ENCODE measurements around the gene GINS1. TPM values are rescaled to one million over a fixed set of nuclear protein-coding genes. Genes with fewer than 3 reads are reported as not detected.
A peak's percentile ranks its signal among the peaks of the same experiment; 100 is the strongest.

GINS1 gene
- total and polyA plus RNA-seq, 2 of the 13 experiments (the other 11 are each of a cell fraction or from before 2014, with no cell fraction given), result 14.6 to 59.9 TPM

- CTCF ChIA-PET (ENCODE audit: low intra/inter-chr PET ratio, low total read pairs), result no interaction called here
- H3K79me2 ChIP-seq (ENCODE audit: insufficient read depth, low read length), result peaks cover 18% of the 10 kb centered on the region
- no peak overlapping the region for H3K27ac ChIP-seq (ENCODE audit: extremely low read length, insufficient read depth, low read length)
- no TSS peak for BruUV-seq (replicated peaks)
- no peak overlapping the region for H3K9ac ChIP-seq (ENCODE audit: insufficient read depth, low read depth, low read length)
- in situ Hi-C loops (cut with HindIII; ENCODE audit: extremely low pct_ligation_motif_present, low pct_unique_long_range_greater_than_20kb) (no loop called here), intact Hi-C loops (cut with micrococcal nuclease; ENCODE audit: unreplicated experiment) (no loop called here)
- no peak overlapping the region for H3K4me2 ChIP-seq (ENCODE audit: low read depth, low read length)
- H3K4me3 ChIP-seq (replicated peaks in 1 of 3; ENCODE audit: insufficient read depth in 1 of 3, low read depth in 2 of 3, low read length in 3 of 3), result no peak overlapping the region
- POLR2A ChIA-PET, result interaction anchor here (1.1 to 1.7 kb wide), 3 partner anchors 17 to 30 kb away, joined by 3 to 7 read pairs (median 4); partner anchors contain the start of gene ABHD12
- H3K4me1 ChIP-seq (ENCODE audit: insufficient read depth, low read length), result peaks cover 30% of the 10 kb centered on the region; the same call in 1 of the 2 replicates
- no peak overlapping the region for H2AFZ ChIP-seq (ENCODE audit: low read length)
- no peaks in the 10 kb centered on the region for H4K20me1 ChIP-seq (ENCODE audit: insufficient read depth, low read length)
- TF ChIP-seq TEAD3 (CRISPR knock-in tag; optimal IDR thresholded peaks at IDR 0.05; ENCODE audit: borderline replicate concordance) (peak; percentile 44), FOSL2 (CRISPR knock-in tag; IDR thresholded peaks at IDR 0.05) (peak; percentile 55)
- TF ChIP-seq, protein P1, sequence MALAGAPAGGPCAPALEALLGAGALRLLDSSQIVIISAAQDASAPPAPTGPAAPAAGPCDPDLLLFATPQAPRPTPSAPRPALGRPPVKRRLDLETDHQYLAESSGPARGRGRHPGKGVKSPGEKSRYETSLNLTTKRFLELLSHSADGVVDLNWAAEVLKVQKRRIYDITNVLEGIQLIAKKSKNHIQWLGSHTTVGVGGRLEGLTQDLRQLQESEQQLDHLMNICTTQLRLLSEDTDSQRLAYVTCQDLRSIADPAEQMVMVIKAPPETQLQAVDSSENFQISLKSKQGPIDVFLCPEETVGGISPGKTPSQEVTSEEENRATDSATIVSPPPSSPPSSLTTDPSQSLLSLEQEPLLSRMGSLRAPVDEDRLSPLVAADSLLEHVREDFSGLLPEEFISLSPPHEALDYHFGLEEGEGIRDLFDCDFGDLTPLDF (CRISPR knock-in tag; IDR thresholded peaks at IDR 0.05), result no peak
- H3K27me3 ChIP-seq (ENCODE audit: control insufficient read depth in 1 of 2, insufficient read depth in 2 of 2, low read length in 2 of 2), result no peaks in the 10 kb centered on the region
- peak; percentile 24 for ATAC-seq
- no peak for FAIRE-seq
- DNase-seq (ENCODE audit: low spot score), result peak; percentile 33
- H3K36me3 ChIP-seq (replicated peaks in 1 of 2; ENCODE audit: control insufficient read depth in 1 of 2, insufficient read depth in 2 of 2, low read length in 2 of 2), result no peaks in the 10 kb centered on the region
- no peaks in the 10 kb centered on the region for H3K9me3 ChIP-seq (ENCODE audit: low read length)
- 94% methylated on average over 6 of the region's 6 CpGs for WGBS (ENCODE audit: low lambda C conversion rate)
Observed at GRCh38 chr20:25361287-25361683, 46.2 kb upstream of the GINS1 start.

GRCh38 chr20:25364180-25364788, 43.2 kb upstream of the GINS1 start:
- POLR2A ChIA-PET, result interaction anchor here (1.3 kb wide), 1 partner anchor 27 kb away, joined by 4 read pairs; the partner anchor contains the start of gene ABHD12
- Histone ChIP-seq H3K27me3 (ENCODE audit: control insufficient read depth in 1 of 2, insufficient read depth in 2 of 2, low read length in 2 of 2) (no peaks in the 10 kb centered on the region), H3K9ac (ENCODE audit: insufficient read depth, low read depth, low read length) (no peak overlapping the region), H3K4me1 (ENCODE audit: insufficient read depth, low read length) (peaks cover 30% of the 10 kb centered on the region; the same call in 1 of the 2 replicates), H3K27ac (ENCODE audit: extremely low read length, insufficient read depth, low read length) (no peak overlapping the region), H3K79me2 (ENCODE audit: insufficient read depth, low read length) (peaks cover 10% of the 10 kb centered on the region), H3K4me2 (ENCODE audit: low read depth, low read length) (no peak overlapping the region), H4K20me1 (ENCODE audit: insufficient read depth, low read length) (no peaks in the 10 kb centered on the region), H2AFZ (ENCODE audit: low read length) (no peak overlapping the region), H3K4me3 (replicated peaks in 1 of 3; ENCODE audit: insufficient read depth in 1 of 3, low read depth in 2 of 3, low read length in 3 of 3) (no peak overlapping the region), H3K9me3 (ENCODE audit: low read length) (no peaks in the 10 kb centered on the region), H3K36me3 (replicated peaks in 1 of 2; ENCODE audit: control insufficient read depth in 1 of 2, insufficient read depth in 2 of 2, low read length in 2 of 2) (no peaks in the 10 kb centered on the region)
- in situ Hi-C loops (cut with HindIII; ENCODE audit: extremely low pct_ligation_motif_present, low pct_unique_long_range_greater_than_20kb), result no loop called here
- BruUV-seq (replicated peaks), result no TSS peak
- TF ChIP-seq ZNF766 (CRISPR knock-in tag; IDR thresholded peaks at IDR 0.05; ENCODE audit: borderline replicate concordance) (peak; percentile 91; the same call in 1 of the 2 replicates), ZSCAN20 (CRISPR knock-in tag; IDR thresholded peaks at IDR 0.05; ENCODE audit: borderline replicate concordance) (no peak), NRL (CRISPR knock-in tag; IDR thresholded peaks at IDR 0.05; ENCODE audit: borderline replicate concordance) (0 out of 2 replicates have a peak, but pooled peaks have one; percentile 5), ZNF724P (CRISPR knock-in tag; IDR thresholded peaks at IDR 0.05; ENCODE audit: borderline replicate concordance) (no peak), MYNN (CRISPR knock-in tag; IDR thresholded peaks at IDR 0.05; ENCODE audit: low read depth) (no peak), TCF12 (IDR thresholded peaks at IDR 0.05) (no peak), TCF12 (CRISPR knock-in tag; IDR thresholded peaks at IDR 0.05) (no peak)
- intact Hi-C loops (cut with micrococcal nuclease; ENCODE audit: unreplicated experiment), result no loop called here
- no peak for DNase-seq (ENCODE audit: low spot score)
- CTCF ChIA-PET (ENCODE audit: low intra/inter-chr PET ratio, low total read pairs), result no interaction called here
- no peak for FAIRE-seq
- WGBS (ENCODE audit: low lambda C conversion rate), result 95% methylated on average over 3 of the region's 3 CpGs
- ATAC-seq, result no peak; the same call in 2 of the 3 replicates

Data from HepG2 (cell line).